Muscle layer of colon (tissue), 2 donors: ENCODE results near the gene THBD.

ENCODE experiments used
- H3K27ac ChIP-seq: one replicate; pipeline ENCODE4 v1.7.0; 2013; ENCODE audit warnings: low read depth, mild to moderate bottlenecking, low read length, moderate library complexity
- H3K27me3 ChIP-seq, 2 donors: one replicate each; pipeline ENCODE4 v1.7.0; 2013; ENCODE audit warnings: low read length in 2 of 2, mild to moderate bottlenecking in 2 of 2; ENCODE audit not compliant: insufficient read depth in 2 of 2, control insufficient read depth in 1 of 2
- H3K36me3 ChIP-seq: one replicate; pipeline ENCODE4 v1.7.0; 2013; ENCODE audit warnings: mild to moderate bottlenecking, low read length; ENCODE audit not compliant: insufficient read depth
- H3K4me1 ChIP-seq: one replicate; pipeline ENCODE4 v1.7.0; 2013; ENCODE audit warnings: mild to moderate bottlenecking, low read length; ENCODE audit not compliant: insufficient read depth
- H3K4me3 ChIP-seq, 2 donors: one replicate each; pipeline ENCODE4 v1.7.0; 2013; ENCODE audit warnings: low read length in 2 of 2, low read depth in 1 of 2, mild to moderate bottlenecking in 1 of 2, moderate library complexity in 1 of 2
- H3K9ac ChIP-seq: one replicate; pipeline ENCODE4 v1.7.0; 2013; ENCODE audit warnings: low read length
- H3K9me3 ChIP-seq: one replicate; pipeline ENCODE4 v1.7.0; 2013; ENCODE audit warnings: mild to moderate bottlenecking, low read length
- donor health status: abdominal sarcoma.
- donor health status: Adenocarcinoma of cecum.

The THBD gene

DNA sequence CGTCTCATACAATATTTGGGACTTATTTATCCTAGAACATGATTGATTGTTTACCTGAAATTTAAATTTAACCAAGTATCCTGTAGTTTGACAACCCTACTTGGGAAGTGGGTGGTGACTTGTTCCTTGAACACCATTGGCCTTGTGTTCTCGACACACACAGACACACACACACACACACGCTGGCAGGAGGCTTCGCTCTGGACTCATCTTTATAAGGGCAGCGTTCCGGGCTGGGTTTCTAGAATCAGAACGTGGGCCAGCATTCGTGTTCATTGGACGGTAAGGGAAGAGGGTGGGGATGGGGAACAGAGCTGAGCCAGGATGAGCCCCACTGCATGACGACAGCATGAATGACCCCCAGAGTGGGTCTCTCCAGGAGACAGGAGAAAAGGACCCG, 30.5 kb downstream of the THBD start:
- Histone ChIP-seq H3K4me3 (no peak overlapping the region), H3K9me3 (no peaks in the 10 kb centered on the region), H3K9ac (no peak overlapping the region), H3K27me3 (no peaks in the 10 kb centered on the region), H3K4me1 (no peaks in the 10 kb centered on the region), H3K36me3 (no peaks in the 10 kb centered on the region), H3K27ac (no peak overlapping the region)

DNA sequence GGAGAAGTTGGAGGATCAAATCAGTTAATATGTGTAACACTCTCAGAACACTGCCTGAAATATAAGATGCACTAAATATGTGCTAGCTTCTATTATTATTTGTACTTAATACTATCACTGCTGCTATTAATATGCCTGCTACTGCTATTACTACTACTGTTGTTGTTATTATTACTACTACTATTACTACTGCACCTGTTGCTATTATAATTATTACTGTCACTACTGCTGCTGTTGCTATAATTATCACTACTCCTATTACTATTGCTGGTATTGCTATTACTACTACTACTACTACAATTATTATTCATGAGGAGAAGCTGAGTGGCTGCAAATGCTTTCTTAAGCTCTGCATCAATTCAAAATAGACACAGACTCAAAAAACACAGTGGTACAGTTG, 31.0 kb downstream of the THBD start:
- no peak overlapping the region for H3K9ac ChIP-seq
- H3K27ac ChIP-seq = no peak overlapping the region
- H3K36me3 ChIP-seq = no peaks in the 10 kb centered on the region
- H3K4me1 ChIP-seq = no peaks in the 10 kb centered on the region
- no peak overlapping the region for H3K4me3 ChIP-seq
- H3K27me3 ChIP-seq = no peaks in the 10 kb centered on the region
- no peaks in the 10 kb centered on the region for H3K9me3 ChIP-seq

- Histone ChIP-seq H3K4me3 (no peak overlapping the region), H3K27ac (no peak overlapping the region), H3K27me3 (no peaks in the 10 kb centered on the region), H3K4me1 (no peaks in the 10 kb centered on the region), H3K36me3 (no peaks in the 10 kb centered on the region), H3K9ac (no peak overlapping the region), H3K9me3 (no peaks in the 10 kb centered on the region)
Measured at GRCh38 chr20:23017516-23017915, 32.0 kb downstream of the THBD start.

DNA sequence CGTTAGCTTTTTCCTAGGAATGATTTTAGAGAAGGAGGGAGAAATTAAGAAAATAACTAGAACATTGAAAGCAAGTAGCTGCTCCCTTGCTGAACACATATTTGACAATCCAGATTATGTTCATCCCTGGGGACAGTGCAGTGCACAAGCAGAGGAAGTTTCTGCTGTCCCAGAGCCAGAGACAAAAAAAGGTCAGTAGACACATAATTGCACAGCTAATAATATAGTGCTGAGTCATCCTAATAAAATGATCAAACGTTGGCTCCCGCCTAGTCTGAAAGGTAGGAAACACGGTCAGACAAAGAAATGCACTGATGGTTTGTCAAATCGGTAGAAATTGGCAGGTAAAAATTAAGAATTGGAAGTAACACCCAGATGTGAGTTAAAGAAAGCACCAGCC, 36.0 kb downstream of the THBD start:
- Histone ChIP-seq H3K36me3 (no peaks in the 10 kb centered on the region), H3K9ac (no peak overlapping the region), H3K9me3 (no peaks in the 10 kb centered on the region), H3K27ac (no peak overlapping the region), H3K4me1 (no peaks in the 10 kb centered on the region), H3K27me3 (no peaks in the 10 kb centered on the region), H3K4me3 (no peak overlapping the region)

- H3K27me3 ChIP-seq = no peaks in the 10 kb centered on the region
- H3K36me3 ChIP-seq = no peaks in the 10 kb centered on the region
- no peak overlapping the region for H3K4me3 ChIP-seq
- H3K27ac ChIP-seq = no peak overlapping the region
- no peaks in the 10 kb centered on the region for H3K4me1 ChIP-seq
- no peaks in the 10 kb centered on the region for H3K9me3 ChIP-seq
- no peak overlapping the region for H3K9ac ChIP-seq
Measured at GRCh38 chr20:23011008-23011721, 38.3 kb downstream of the THBD start.

- Histone ChIP-seq H3K9me3 (no peaks in the 10 kb centered on the region), H3K36me3 (no peaks in the 10 kb centered on the region), H3K4me1 (no peaks in the 10 kb centered on the region), H3K4me3 (no peak overlapping the region), H3K27me3 (no peaks in the 10 kb centered on the region), H3K9ac (no peak overlapping the region), H3K27ac (no peak overlapping the region)
Measured at GRCh38 chr20:23010096-23010495, 39.4 kb downstream of the THBD start.

- Histone ChIP-seq H3K4me1 (no peaks in the 10 kb centered on the region), H3K27ac (no peak overlapping the region), H3K4me3 (no peak overlapping the region), H3K36me3 (no peaks in the 10 kb centered on the region), H3K9me3 (no peaks in the 10 kb centered on the region), H3K27me3 (no peaks in the 10 kb centered on the region), H3K9ac (no peak overlapping the region)
Measured at GRCh38 chr20:23009636-23010035, 39.8 kb downstream of the THBD start.

- H3K27me3 ChIP-seq = no peaks in the 10 kb centered on the region
- no peak overlapping the region for H3K4me3 ChIP-seq
- H3K9ac ChIP-seq = no peak overlapping the region
- no peaks in the 10 kb centered on the region for H3K36me3 ChIP-seq
- no peaks in the 10 kb centered on the region for H3K9me3 ChIP-seq
- H3K4me1 ChIP-seq = no peaks in the 10 kb centered on the region
- H3K27ac ChIP-seq = no peak overlapping the region
Measured at GRCh38 chr20:23008667-23009066, 40.8 kb downstream of the THBD start.

DNA sequence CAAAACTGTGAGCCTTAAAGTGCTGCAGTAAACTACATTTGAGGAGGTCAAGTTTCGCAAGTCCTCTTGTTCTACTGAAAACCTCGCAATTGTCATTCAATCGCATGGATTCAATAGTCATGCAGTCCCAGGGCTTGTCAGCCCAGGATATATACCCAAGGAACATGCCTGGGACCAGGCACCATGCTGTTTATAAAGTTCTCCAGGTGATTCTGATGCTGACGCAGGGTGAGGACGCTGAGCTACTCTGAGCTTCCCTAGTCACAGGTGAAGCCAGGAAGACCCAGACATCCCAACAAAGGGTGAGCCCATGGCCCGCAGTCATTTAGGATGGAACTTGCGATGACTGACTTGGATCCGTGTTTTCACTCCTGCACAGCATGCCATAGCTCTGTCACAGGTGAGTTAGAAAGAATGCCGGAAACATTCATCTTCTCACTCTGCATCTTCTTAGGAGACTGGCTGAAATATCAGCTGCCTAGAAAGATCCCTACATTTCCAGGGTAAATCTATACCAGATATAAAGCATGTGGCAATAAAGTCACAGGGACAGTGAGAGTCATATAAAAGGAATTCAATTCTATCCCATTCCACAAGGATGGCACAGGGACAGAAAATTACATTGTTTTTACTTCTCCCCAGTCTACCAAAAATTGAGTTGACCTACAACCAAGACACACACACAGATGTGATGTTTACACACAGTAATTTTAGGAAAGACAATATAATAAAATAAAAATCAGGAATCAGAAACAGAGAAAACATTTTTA, 41.4 kb downstream of the THBD start:
- Histone ChIP-seq H3K9me3 (no peaks in the 10 kb centered on the region), H3K36me3 (no peaks in the 10 kb centered on the region), H3K4me1 (no peaks in the 10 kb centered on the region), H3K9ac (no peak overlapping the region), H3K27me3 (no peaks in the 10 kb centered on the region), H3K4me3 (no peak overlapping the region), H3K27ac (no peak overlapping the region)

DNA sequence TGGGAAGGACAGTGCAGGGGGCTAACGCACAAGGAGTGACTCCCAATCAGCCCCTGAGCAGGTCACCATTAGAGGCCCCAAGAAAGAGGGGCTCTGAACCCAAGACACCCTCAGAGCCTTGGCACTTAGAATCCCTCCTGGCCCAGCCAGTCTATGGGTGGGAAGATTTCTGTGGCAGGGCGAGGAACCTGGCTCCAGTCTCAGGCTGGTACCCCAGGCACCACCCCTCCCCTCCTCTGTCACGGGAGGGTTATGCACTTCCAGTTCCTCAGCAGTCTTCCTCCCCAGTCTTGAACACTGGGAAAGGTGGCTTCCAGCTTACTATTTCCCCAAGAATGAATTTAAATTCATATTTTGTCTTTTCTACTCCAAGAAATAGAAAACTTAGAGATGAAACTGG, 42.0 kb downstream of the THBD start:
- Histone ChIP-seq H3K36me3 (no peaks in the 10 kb centered on the region), H3K9me3 (no peaks in the 10 kb centered on the region), H3K27me3 (no peaks in the 10 kb centered on the region), H3K4me3 (no peak overlapping the region), H3K9ac (no peak overlapping the region), H3K27ac (no peak overlapping the region), H3K4me1 (no peaks in the 10 kb centered on the region)

DNA sequence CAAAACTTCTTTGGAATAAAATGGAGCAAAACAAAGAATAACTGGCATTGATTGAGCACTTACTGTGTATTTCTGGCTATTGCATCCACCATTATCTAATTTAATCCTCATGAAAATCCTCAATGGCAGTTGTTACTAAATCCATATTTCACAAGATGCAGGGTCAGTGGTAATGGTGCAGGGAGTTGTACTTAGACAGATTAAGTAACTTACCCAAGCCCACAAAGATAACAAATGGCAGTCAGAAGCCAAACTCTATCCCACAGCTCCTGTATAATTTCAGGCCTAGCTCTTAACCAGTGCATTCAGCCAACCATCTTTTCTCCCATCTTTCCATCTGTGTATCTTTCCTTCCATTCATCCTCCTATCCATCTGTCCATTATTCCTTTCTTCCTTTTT, 43.7 kb downstream of the THBD start:
- no peak overlapping the region for H3K9ac ChIP-seq
- H3K9me3 ChIP-seq = no peaks in the 10 kb centered on the region
- H3K4me1 ChIP-seq = no peaks in the 10 kb centered on the region
- H3K36me3 ChIP-seq = no peaks in the 10 kb centered on the region
- H3K27me3 ChIP-seq = no peaks in the 10 kb centered on the region
- no peak overlapping the region for H3K4me3 ChIP-seq
- no peak overlapping the region for H3K27ac ChIP-seq
